Lung (tissue), 12 donors: ENCODE results near the gene THSD7B. TPM values are rescaled to one million over a fixed set of nuclear protein-coding genes. Genes with fewer than 3 reads are reported as not detected.

Experiments used
- ATAC-seq: fragments of 200-7000 bp; cut with Tn5 transposase; one replicate; pipeline ENCODE4 v1.9.1; 2020; ENCODE audit warnings: moderate number of reproducible peaks; ENCODE audit not compliant: insufficient read depth, low FRiP score
- DNase-seq, 3 donors: peaks; one replicate each; pipeline ENCODE4 v3.0.0-alpha.2; 2013 to 2017
- H3K27ac ChIP-seq, 2 donors: one replicate each; pipeline ENCODE4 v1.5.1; 2013; ENCODE audit warnings: mild to moderate bottlenecking in 2 of 2, moderate library complexity in 2 of 2, control low read depth in 1 of 2, inconsistent platforms in 1 of 2, low read depth in 1 of 2, low read length in 1 of 2
- H3K27me3 ChIP-seq, 3 donors: one replicate each; pipeline ENCODE4 v1.5.1; 2013; ENCODE audit warnings: low read length in 2 of 3; ENCODE audit not compliant: control insufficient read depth in 3 of 3, insufficient read depth in 3 of 3
- H3K36me3 ChIP-seq, 4 donors: one replicate each; pipeline ENCODE4 v1.5.1; 2013; ENCODE audit warnings: low read length in 4 of 4, mild to moderate bottlenecking in 1 of 4, moderate library complexity in 1 of 4; ENCODE audit not compliant: control insufficient read depth in 4 of 4, insufficient read depth in 4 of 4
- H3K4me1 ChIP-seq, 5 donors: one replicate each; pipeline ENCODE4 v1.5.1; 2013; ENCODE audit warnings: low read length in 5 of 5, mild to moderate bottlenecking in 2 of 5, moderate library complexity in 1 of 5; ENCODE audit not compliant: control insufficient read depth in 5 of 5, insufficient read depth in 5 of 5
- H3K4me3 ChIP-seq: one replicate; pipeline ENCODE4 v1.5.1; 2013; ENCODE audit warnings: mild to moderate bottlenecking, control low read depth, moderate library complexity
- H3K9ac ChIP-seq, 2 donors: one replicate each; pipeline ENCODE4 v1.5.1; 2013; ENCODE audit warnings: low read length in 2 of 2, control low read depth in 1 of 2; ENCODE audit not compliant: insufficient read depth in 1 of 2
- H3K9me3 ChIP-seq, 4 donors: one replicate each; pipeline ENCODE4 v1.5.1; 2013; ENCODE audit warnings: low read length in 3 of 4, mild to moderate bottlenecking in 1 of 4, moderate library complexity in 1 of 4; ENCODE audit not compliant: control insufficient read depth in 4 of 4, insufficient read depth in 3 of 4
- CTCF ChIP-seq: IDR thresholded peaks from 2 replicates; pipeline ENCODE4 v1.5.1; 2012; ENCODE audit warnings: mild to moderate bottlenecking; ENCODE audit errors: control extremely low read depth, extremely low read depth
- WGBS, 2 donors: extraction: QIAGEN DNeasy Blood & Tissue Kit; methylation state at CpG; one replicate each; pipeline ENCODE4 v1.1.7; 2013; 5-methylcytosine and 5-hydroxymethylcytosine counted together
- polyA plus RNA-seq, 2 donors: library from polyadenylated mRNA; stranded (reverse); fragments of 200-250 nt; gene quantifications; one replicate each; pipeline ENCODE4 v1.2.1, GENCODE V29; 2013
- total RNA-seq, 2 donors: library from RNA; depleted of rRNA in 1 of 2; stranded (reverse); fragments of >200 nt in 1 of 2; gene quantifications; one replicate each; pipeline ENCODE4 v1.2.1, GENCODE V29; 2014 to 2021
- donor health status: control.
- donor health status: control.
- donor health status: Bipolar disorder and iron deficiency.
- donor health status: healthy.
- donor health status: DM: yes; HTN: yes; CAD: no.

THSD7B gene
- total and polyA plus RNA-seq, 4 donors, result 0.03 to 8.2 (median 0.14) TPM

- Histone ChIP-seq H3K4me1 (no peaks in the 10 kb centered on the region), H3K4me3 (no peak overlapping the region), H3K9ac (no peak overlapping the region), H3K9me3 (no peaks in the 10 kb centered on the region), H3K36me3 (no peaks in the 10 kb centered on the region), H3K27ac (no peak overlapping the region), H3K27me3 (no peaks in the 10 kb centered on the region)
- 95 to 97% methylated on average over 1 of the region's 1 CpG for WGBS, 2 donors
- DNase-seq (no peak), ATAC-seq (no peak)
- no peak for TF ChIP-seq CTCF
These were observed 106.1 kb downstream of the THSD7B start for GRCh38 chr2:136871424-136871823.

GRCh38 chr2:136874258-136874657 lies 108.9 kb downstream of the THSD7B start:
- H3K4me1 ChIP-seq, result no peaks in the 10 kb centered on the region
- H3K27me3 ChIP-seq, result no peaks in the 10 kb centered on the region
- no peak overlapping the region for H3K4me3 ChIP-seq
- no peak for ATAC-seq
- H3K36me3 ChIP-seq, result no peaks in the 10 kb centered on the region
- TF ChIP-seq CTCF, result no peak
- WGBS, 2 donors, result 63 to 65% methylated on average over 6 of the region's 6 CpGs
- no peak overlapping the region for H3K27ac ChIP-seq
- H3K9me3 ChIP-seq, result no peaks in the 10 kb centered on the region
- no peak overlapping the region for H3K9ac ChIP-seq
- DNase-seq, result peak in 1 of 3 donors; percentile 26

GRCh38 chr2:136891100-136891499 lies 125.8 kb downstream of the THSD7B start:
- WGBS, 2 donors, result 88 to 94% methylated on average over 1 of the region's 1 CpG
- Histone ChIP-seq H3K36me3 (no peaks in the 10 kb centered on the region), H3K4me3 (no peak overlapping the region), H3K27me3 (no peaks in the 10 kb centered on the region), H3K4me1 (no peaks in the 10 kb centered on the region), H3K9me3 (peaks cover 0 to 3% (median 0%) of the 10 kb centered on the region in 4 donors), H3K27ac (no peak overlapping the region), H3K9ac (no peak overlapping the region)
- no peak for DNase-seq
- TF ChIP-seq CTCF, result no peak
- ATAC-seq, result no peak

GRCh38 chr2:136894007-136894634 lies 128.8 kb downstream of the THSD7B start:
- Histone ChIP-seq H3K9me3 (peaks cover 0 to 2% (median 0%) of the 10 kb centered on the region in 4 donors), H3K9ac (no peak overlapping the region), H3K4me1 (no peaks in the 10 kb centered on the region), H3K27ac (no peak overlapping the region), H3K27me3 (no peaks in the 10 kb centered on the region), H3K36me3 (no peaks in the 10 kb centered on the region), H3K4me3 (no peak overlapping the region)
- 86 to 87% methylated on average over 2 of the region's 2 CpGs for WGBS, 2 donors
- ATAC-seq (no peak), DNase-seq (no peak)
- no peak for TF ChIP-seq CTCF
